Lung microvascular endothelial cell (primary cell): ENCODE results near the gene GOLPH3L. TPM values are rescaled to one million over a fixed set of nuclear protein-coding genes. Genes with fewer than 3 reads are reported as not detected.
"Not testable (repeated sequence)": the region's sequence is repeated elsewhere in the genome, so short reads cannot be mapped to it uniquely, and the experiment has no call there.

Source experiments
- DNase-seq, 2 donors: peaks; one replicate each; pipeline versions ENCODE4 v3.0.0 to v3.0.0-alpha.2; 2010; ENCODE audit warnings: low read depth in 2 of 2
- total RNA-seq: library from RNA; depleted of rRNA; stranded (reverse); fragments of >200 nt; gene quantifications from 2 replicates; pipeline ENCODE4 v1.2.1, GENCODE V29; 2014

Gene GOLPH3L
- total RNA-seq: 9.1 and 10.0 TPM in 2 replicates

- peak; percentile 99 for DNase-seq
Measured at GRCh38 chr1:150696995-150697927, at the start of gene GOLPH3L. TSS of gene GOLPH3L (minus strand) at chr1:150697154. CDS start at chr1:150694838, 2,316 bp downstream.

- DNase-seq: no peak
Measured at GRCh38 chr1:150730130-150730721, 33.3 kb upstream of the GOLPH3L start.

- no peak for DNase-seq
Measured at GRCh38 chr1:150724336-150724735, 27.4 kb upstream of the GOLPH3L start.

- no peak for DNase-seq
Measured at GRCh38 chr1:150720703-150721102, 23.7 kb upstream of the GOLPH3L start, which contains the start of gene HORMAD1. TSS of gene HORMAD1 (minus strand) at chr1:150720895. CDS start at chr1:150719505, 1,390 bp downstream.

GRCh38 chr1:150720098-150720497 is 23.1 kb upstream of the GOLPH3L start:
- peak in 1 of 2 donors; percentile 8 for DNase-seq

- DNase-seq: no peak
Measured at GRCh38 chr1:150718225-150718891, 21.4 kb upstream of the GOLPH3L start.

- DNase-seq: not testable (repeated sequence)
Measured at GRCh38 chr1:150709031-150709430, 12.1 kb upstream of the GOLPH3L start.

GRCh38 chr1:150708595-150708994 is 11.6 kb upstream of the GOLPH3L start:
- no peak for DNase-seq

- DNase-seq: no peak
Measured at GRCh38 chr1:150706091-150706490, 9.1 kb upstream of the GOLPH3L start.

- no peak for DNase-seq
Measured at GRCh38 chr1:150703427-150703826, 6.5 kb upstream of the GOLPH3L start.

GRCh38 chr1:150696590-150696989 is 364 bp downstream of the GOLPH3L start:
- DNase-seq: peak in 1 of 2 donors; percentile 15

GRCh38 chr1:150696162-150696561 is 792 bp downstream of the GOLPH3L start:
- peak in 1 of 2 donors; percentile 10 for DNase-seq

GRCh38 chr1:150695561-150695960 is 1.4 kb downstream of the GOLPH3L start:
- DNase-seq: peak in 1 of 2 donors; percentile 21

- DNase-seq: peak; percentile 74 to 86
Measured at GRCh38 chr1:150692720-150693119, 4.2 kb downstream of the GOLPH3L start.

- peak; percentile 54 to 77 for DNase-seq
Measured at GRCh38 chr1:150688763-150689162, 8.2 kb downstream of the GOLPH3L start.

- no peak for DNase-seq
Measured at GRCh38 chr1:150686275-150686674, 10.7 kb downstream of the GOLPH3L start.

GRCh38 chr1:150683914-150684313 is 13.0 kb downstream of the GOLPH3L start:
- no peak for DNase-seq

GRCh38 chr1:150678988-150679387 is 18.0 kb downstream of the GOLPH3L start:
- no peak for DNase-seq

GRCh38 chr1:150674881-150675280 is 22.1 kb downstream of the GOLPH3L start:
- no peak for DNase-seq

GRCh38 chr1:150663321-150663720 is 33.6 kb downstream of the GOLPH3L start:
- DNase-seq: no peak

GRCh38 chr1:150662811-150663210 is 34.1 kb downstream of the GOLPH3L start:
- no peak for DNase-seq

- no peak for DNase-seq
Measured at GRCh38 chr1:150661156-150661555, 35.8 kb downstream of the GOLPH3L start.
